ENCODE measurements around the gene USP22. TPM values are rescaled to one million over a fixed set of nuclear protein-coding genes. Genes with fewer than 3 reads are reported as not detected.

Gene USP22
- polyA plus RNA-seq, 1 donor (not counting 4 experiments of a cell fraction or from before 2014, with no cell fraction given), result 111 TPM

DNA sequence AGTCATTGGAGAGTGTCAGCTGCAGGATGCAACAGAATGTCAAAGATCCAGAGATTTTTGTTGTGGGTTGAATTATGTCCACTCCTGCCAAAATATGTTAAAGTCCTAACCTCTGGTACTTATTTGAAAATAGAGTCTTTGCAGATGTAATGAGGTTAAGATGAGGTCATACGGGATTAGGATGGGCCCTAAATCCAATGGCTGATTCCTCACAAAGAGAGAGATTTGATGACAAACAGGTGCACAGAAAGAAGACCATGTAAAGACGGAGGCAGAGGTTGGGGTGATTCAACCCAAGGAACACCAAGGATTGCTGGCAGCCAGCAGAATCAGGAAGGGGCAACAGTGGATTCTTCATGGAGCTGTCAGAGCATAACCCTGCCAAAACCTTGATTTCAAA lies 34.5 kb upstream of the USP22 start:
- DNase-seq (ENCODE audit: low read depth, low spot score) (no peak), FAIRE-seq (no peak)
- H3K27me3 ChIP-seq (ENCODE audit: control insufficient read depth, extremely low read depth, insufficient read depth, low read length), result peaks cover 8% of the 10 kb centered on the region
- H3K4me2 ChIP-seq (ENCODE audit: control insufficient read depth, extremely low read depth, insufficient read depth, low read depth, low read length), result no peak overlapping the region
- no peaks in the 10 kb centered on the region for H3K36me3 ChIP-seq (ENCODE audit: control insufficient read depth in 2 of 2, extremely low read depth in 1 of 2, insufficient read depth in 2 of 2, low read length in 2 of 2)
- no peak overlapping the region for H3K9ac ChIP-seq (ENCODE audit: control insufficient read depth, extremely low read depth, insufficient read depth, low read length)
- H3K9me1 ChIP-seq (ENCODE audit: control insufficient read depth, extremely low read depth, insufficient read depth, low read length), result no peaks in the 10 kb centered on the region
- H3K27ac ChIP-seq (ENCODE audit: control insufficient read depth, insufficient read depth, low read length), result no peak overlapping the region
- no peak for TF ChIP-seq EZH2 (IDR thresholded peaks at IDR 0.05; ENCODE audit: low read length)
- TF ChIP-seq, protein P1, sequence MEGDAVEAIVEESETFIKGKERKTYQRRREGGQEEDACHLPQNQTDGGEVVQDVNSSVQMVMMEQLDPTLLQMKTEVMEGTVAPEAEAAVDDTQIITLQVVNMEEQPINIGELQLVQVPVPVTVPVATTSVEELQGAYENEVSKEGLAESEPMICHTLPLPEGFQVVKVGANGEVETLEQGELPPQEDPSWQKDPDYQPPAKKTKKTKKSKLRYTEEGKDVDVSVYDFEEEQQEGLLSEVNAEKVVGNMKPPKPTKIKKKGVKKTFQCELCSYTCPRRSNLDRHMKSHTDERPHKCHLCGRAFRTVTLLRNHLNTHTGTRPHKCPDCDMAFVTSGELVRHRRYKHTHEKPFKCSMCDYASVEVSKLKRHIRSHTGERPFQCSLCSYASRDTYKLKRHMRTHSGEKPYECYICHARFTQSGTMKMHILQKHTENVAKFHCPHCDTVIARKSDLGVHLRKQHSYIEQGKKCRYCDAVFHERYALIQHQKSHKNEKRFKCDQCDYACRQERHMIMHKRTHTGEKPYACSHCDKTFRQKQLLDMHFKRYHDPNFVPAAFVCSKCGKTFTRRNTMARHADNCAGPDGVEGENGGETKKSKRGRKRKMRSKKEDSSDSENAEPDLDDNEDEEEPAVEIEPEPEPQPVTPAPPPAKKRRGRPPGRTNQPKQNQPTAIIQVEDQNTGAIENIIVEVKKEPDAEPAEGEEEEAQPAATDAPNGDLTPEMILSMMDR (optimal IDR thresholded peaks at IDR 0.05 in 1 of 3, IDR thresholded peaks at IDR 0.05 in 1 of 3, conservative IDR thresholded peaks at IDR 0.05 in 1 of 3; ENCODE audit: extremely low read depth in 1 of 3, insufficient read depth in 2 of 3, low read length in 3 of 3), result no peak
- H3K79me2 ChIP-seq (ENCODE audit: control insufficient read depth, insufficient read depth, low read length), result no peaks in the 10 kb centered on the region
- peaks cover 8% of the 10 kb centered on the region for H3K4me1 ChIP-seq (ENCODE audit: control insufficient read depth, extremely low read depth, insufficient read depth, low read length)
- dilution Hi-C loops (cut with MboI; ENCODE audit: extremely low pct_ligation_motif_present, low sequenced_read_pairs), result no loop called here
- H2AFZ ChIP-seq (ENCODE audit: control insufficient read depth, low read length), result no peak overlapping the region
- H3K4me3 ChIP-seq (ENCODE audit: control insufficient read depth in 2 of 3, extremely low read depth in 1 of 3, insufficient read depth in 2 of 3, low read depth in 1 of 3, low read length in 3 of 3), result no peak overlapping the region
- no peaks in the 10 kb centered on the region for H4K20me1 ChIP-seq (ENCODE audit: control insufficient read depth, extremely low read depth, insufficient read depth, low read length)
- H3K9me3 ChIP-seq (ENCODE audit: control insufficient read depth, low read depth, low read length), result no peaks in the 10 kb centered on the region

DNA sequence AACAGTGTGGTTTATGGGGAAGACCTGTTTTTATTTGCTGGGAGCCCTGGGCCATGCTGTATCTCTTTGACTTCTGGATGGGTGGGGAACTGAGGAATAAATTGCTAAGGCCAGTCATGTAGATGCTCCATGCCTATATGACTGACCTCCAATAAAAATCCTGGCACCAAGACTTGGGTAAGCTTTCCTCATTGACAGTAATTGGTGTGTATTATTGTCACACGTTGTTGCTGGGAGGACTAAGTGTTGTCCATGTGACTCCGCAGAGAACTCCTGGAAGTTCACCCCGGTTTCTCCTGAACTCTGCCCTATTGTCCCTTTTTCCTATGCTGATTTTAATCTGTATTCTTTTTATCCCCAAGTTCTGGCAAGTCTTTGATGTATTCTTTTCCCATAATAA lies 33.4 kb upstream of the USP22 start:
- Histone ChIP-seq H3K4me1 (ENCODE audit: control insufficient read depth, extremely low read depth, insufficient read depth, low read length) (peaks cover 8% of the 10 kb centered on the region), H3K27ac (ENCODE audit: control insufficient read depth, insufficient read depth, low read length) (no peak overlapping the region), H2AFZ (ENCODE audit: control insufficient read depth, low read length) (no peak overlapping the region), H3K79me2 (ENCODE audit: control insufficient read depth, insufficient read depth, low read length) (no peaks in the 10 kb centered on the region), H3K4me2 (ENCODE audit: control insufficient read depth, extremely low read depth, insufficient read depth, low read depth, low read length) (no peak overlapping the region), H4K20me1 (ENCODE audit: control insufficient read depth, extremely low read depth, insufficient read depth, low read length) (no peaks in the 10 kb centered on the region), H3K9ac (ENCODE audit: control insufficient read depth, extremely low read depth, insufficient read depth, low read length) (no peak overlapping the region), H3K27me3 (ENCODE audit: control insufficient read depth, extremely low read depth, insufficient read depth, low read length) (peaks cover 8% of the 10 kb centered on the region), H3K9me3 (ENCODE audit: control insufficient read depth, low read depth, low read length) (no peaks in the 10 kb centered on the region), H3K9me1 (ENCODE audit: control insufficient read depth, extremely low read depth, insufficient read depth, low read length) (no peaks in the 10 kb centered on the region), H3K36me3 (ENCODE audit: control insufficient read depth in 2 of 2, extremely low read depth in 1 of 2, insufficient read depth in 2 of 2, low read length in 2 of 2) (no peaks in the 10 kb centered on the region), H3K4me3 (ENCODE audit: control insufficient read depth in 2 of 3, extremely low read depth in 1 of 3, insufficient read depth in 2 of 3, low read depth in 1 of 3, low read length in 3 of 3) (no peak overlapping the region)
- no peak for DNase-seq (ENCODE audit: low read depth, low spot score)
- TF ChIP-seq, protein P1 (optimal IDR thresholded peaks at IDR 0.05 in 1 of 3, IDR thresholded peaks at IDR 0.05 in 1 of 3, conservative IDR thresholded peaks at IDR 0.05 in 1 of 3; ENCODE audit: extremely low read depth in 1 of 3, insufficient read depth in 2 of 3, low read length in 3 of 3), result no peak
- TF ChIP-seq EZH2 (IDR thresholded peaks at IDR 0.05; ENCODE audit: low read length), result no peak
- no peak for FAIRE-seq
- dilution Hi-C loops (cut with MboI; ENCODE audit: extremely low pct_ligation_motif_present, low sequenced_read_pairs), result no loop called here

All from keratinocyte (primary cell).